HPDE6-E6E7 (cell line): Measurements from ENCODE around the gene SLC25A36.
"Not testable (repeated sequence)": the region's sequence is repeated elsewhere in the genome, so short reads cannot be mapped to it uniquely, and the experiment has no call there.

Experiments used
- DNase-seq: peaks from one replicate; pipeline ENCODE4 v3.0.0; 2011; ENCODE audit warnings: missing footprints; ENCODE audit errors: extremely low spot score

The SLC25A36 gene

DNA sequence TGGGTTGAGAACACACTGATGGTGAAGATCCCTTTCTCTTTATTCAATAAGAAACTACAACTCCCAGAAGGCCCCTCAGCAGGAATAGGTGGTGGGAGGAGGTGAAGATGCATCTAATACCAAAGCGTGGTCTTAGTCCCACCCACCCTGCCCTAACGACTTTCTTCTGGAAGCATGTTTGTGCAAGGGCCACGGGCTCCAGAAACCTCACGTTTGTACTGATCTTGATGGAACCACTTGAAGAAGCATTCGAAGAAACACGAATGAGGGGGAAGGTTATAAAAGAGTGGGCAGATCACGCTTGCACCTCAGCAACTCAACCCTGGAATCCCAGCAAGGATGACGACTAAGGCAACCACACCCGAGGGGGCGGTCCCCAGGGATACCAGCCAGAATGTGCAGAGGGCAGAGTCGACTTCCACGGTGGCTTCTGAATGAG lies 10.6 kb upstream of the SLC25A36 start:
- DNase-seq: no peak

DNA sequence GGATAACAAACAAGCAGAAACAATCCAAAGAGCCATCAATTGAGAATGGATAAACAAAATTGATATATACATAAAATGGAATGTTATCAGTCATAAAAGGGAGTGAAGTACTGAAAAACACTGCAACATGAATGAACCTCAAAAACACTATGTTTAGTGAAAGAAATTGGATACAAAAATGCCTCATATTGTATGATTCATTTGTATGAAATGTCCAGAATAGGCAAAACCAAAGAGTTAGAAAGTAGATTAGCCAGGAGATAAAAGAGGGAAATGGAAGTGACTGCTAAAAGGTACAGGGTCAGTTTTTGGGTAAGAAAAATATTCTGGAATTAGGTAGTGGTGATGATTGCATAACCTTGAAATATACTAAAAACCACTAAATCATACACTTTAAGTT lies 9.8 kb upstream of the SLC25A36 start:
- DNase-seq: no peak

DNA sequence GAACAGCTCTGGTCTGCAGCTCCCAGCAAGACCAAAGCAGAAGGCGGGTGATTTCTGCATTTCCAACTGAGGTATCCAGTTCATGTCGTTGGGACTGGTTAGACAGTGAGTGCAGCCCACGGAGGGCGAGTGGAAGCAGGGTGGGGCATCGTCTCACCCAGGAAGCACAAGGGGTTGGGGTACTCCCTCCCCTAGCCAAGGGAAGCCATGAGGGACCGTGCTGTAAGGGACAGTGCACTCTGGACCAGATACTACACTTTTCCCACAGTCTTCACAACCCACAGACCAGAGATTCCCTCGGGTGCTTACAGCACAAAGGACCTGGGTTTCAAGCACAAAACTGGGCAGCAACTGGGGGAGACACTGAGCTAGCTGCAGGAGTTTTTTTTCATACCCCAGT lies 8.5 kb upstream of the SLC25A36 start:
- no peak for DNase-seq

DNA sequence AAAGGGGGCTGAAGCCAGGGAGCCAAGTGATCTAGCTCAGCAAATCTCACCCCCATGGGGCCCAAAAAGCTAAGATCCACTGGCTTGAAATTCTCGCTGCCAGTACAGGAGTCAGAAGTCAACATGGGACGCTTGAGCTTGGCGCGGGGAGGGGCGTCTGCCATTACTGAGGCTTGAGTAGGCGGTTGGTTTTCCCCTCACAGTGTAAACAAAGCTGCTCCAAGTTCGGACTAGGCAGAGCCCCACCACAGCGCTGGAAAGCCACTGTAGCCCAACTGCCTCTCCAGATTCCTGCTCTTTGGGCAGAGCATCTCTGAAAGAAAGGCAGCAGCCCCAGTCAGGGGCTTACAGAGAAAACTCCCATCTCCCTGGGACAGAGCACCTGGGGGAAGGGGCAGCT lies 8.1 kb upstream of the SLC25A36 start:
- DNase-seq: no peak

DNA sequence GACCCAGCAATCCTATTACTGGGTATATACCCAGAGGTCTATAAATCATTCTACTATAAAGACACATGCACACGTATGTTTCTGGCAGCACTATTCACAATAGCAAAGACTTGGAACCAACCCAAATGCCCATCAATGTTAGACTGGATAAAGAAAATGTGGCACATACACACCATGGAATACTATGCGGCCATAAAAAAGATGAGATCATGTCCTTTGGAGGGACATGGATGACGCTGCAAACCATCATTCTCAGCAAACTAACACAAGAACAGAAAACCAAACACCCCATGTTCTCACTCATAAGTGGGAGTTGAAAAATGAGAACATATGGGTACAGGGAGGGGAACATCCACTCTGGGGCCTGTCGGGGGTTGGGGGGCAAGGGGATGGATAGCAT lies 2.3 kb upstream of the SLC25A36 start:
- not testable (repeated sequence) for DNase-seq

DNA sequence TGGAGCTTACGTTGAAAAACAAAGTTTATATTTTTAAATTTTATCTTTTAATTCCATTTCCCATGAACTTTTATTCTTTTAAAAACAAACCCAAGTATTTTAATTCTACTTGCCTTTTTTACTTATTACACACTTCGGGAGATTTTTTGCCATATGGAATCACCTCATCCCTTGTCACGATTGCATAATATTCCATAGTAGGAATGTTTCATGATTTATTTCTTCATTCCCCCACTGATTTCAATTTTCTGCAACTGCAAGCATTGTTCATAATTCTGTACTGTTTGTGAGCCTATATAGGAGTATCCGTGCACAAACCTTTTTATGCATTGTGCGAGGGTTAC lies 574 bp upstream of the SLC25A36 start:
- DNase-seq: no peak

DNA sequence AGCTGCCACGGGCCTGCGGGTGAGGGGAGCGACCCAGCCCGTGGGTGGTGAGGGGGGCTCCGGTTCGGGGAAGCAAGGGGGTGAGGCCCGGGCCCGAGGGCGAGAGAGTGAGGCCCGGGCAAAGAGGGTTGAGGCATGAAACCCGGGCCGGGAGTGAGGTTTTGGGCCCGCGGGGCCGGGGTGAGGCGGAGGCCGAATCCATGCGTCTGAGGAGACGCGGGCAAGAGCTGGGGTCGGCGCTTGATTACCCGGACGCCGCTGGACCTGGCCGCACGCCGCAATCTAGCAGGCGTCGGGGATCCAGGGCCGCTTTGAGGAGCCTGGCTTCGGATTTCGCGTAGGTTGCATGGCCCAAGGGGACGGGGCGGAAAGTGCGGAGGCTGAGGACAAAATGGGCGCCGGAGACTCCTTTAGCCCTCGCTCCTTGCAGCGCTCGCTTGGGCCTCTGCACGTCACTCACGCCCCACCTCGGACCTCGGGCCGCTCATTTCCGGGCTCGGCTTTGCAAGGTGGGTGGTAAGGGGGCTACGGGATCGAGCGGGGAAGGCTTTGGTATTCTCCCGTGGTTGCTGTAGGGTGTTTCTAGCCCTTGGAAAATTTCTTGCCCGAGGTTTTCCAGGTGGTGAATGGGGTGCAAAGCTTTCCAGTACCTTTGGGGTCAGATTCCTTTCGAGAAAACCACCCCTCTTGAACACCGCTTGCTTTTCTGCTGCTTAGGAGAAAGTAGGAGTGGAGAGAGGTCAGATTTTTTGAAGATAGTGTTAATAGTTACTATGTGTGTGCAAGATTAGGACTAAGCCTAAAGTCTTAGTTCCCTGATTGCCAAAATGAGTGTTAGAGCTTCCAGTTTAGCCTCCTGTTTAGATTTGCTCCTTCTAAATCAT lies 827 bp downstream of the SLC25A36 start:
- peak; percentile 16 for DNase-seq

DNA sequence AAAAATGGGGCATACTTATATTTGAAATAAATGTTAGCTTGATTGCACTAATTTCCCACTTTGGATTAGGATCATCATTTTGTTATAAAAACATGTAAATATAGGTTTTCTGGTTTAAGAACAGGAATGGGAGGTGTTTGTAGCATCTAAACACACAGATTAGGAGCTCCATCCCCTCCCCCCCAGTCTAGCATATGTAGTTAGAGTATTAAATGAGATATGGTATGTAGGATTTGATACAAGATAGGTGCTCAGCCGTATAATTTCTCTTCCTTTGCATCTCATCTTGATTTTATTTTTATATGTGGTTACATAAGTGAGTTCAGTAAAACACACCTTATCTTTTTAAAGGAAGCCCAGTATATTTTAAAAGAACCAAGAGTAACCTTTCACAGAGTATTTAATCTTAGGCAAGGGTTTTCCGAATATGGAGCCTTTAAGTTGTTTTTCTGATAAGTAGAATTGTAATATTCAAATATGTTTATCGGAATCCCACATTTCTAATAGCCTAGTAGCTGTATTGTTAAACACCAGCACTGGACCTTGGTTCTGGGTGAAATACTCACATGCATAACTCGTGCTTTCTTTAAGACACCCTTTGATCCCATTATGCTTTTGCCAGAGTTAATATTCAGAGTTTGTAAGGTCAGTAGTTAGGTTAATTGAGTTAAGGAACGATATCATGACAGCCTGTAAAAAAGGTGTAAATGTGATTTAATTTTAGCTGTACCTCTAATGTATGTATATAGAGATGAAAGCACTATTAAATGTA lies 2.3 kb downstream of the SLC25A36 start:
- no peak for DNase-seq

DNA sequence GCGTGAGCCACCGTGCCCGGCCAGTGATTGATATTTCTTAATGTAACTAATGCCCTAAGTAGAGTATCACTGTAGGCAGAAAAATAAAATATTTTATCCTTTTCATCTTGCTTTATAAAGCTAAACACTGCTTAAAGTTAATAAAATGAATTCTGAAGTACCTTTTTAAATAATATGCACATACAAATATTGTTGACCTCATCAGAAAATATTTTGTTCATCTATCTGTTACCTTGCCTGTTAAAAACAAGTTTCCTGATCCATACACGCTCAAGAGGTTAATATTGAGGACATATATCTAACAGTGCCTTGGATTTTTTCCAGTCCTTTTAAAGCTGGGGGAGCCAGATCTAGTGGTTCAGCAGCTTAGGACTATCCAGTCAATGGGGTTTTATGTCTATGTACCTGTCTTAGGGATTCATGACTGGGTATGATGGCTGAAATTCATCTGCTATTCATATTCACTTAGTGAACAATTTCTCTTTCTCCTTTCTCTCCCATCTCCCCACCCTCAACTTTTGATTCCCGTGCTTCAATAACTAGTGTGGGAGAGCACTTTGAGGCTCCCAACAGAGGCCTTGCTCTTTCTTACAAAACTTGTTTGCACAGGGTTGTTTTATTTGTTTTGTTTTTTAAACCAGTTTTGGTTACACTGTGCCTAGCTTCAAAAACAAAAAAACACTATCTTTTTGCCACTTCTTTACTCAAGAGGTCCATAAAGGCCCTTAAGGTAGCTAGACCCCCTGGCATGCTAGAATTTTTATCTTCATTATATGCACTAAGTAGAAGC lies 7.0 kb downstream of the SLC25A36 start:
- no peak for DNase-seq

DNA sequence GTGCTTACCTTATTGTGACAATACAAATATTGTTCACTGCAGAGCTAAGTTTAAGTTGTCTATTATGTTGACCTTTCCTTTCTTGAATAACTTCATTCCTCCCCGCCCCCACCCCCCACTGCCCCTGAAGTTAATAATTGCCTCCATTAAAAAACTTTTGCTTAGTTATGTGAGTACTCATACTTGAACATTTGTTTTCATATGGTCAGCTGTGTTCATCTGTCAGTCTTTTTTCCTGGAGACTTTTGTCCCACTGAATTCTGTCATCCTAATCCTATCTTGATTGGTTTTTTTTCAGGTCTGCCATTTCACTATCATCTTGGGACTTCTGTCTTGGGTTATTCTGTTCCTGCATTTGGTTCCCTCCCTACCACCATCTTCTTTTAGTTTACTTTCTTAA lies 8.5 kb downstream of the SLC25A36 start:
- DNase-seq: no peak

DNA sequence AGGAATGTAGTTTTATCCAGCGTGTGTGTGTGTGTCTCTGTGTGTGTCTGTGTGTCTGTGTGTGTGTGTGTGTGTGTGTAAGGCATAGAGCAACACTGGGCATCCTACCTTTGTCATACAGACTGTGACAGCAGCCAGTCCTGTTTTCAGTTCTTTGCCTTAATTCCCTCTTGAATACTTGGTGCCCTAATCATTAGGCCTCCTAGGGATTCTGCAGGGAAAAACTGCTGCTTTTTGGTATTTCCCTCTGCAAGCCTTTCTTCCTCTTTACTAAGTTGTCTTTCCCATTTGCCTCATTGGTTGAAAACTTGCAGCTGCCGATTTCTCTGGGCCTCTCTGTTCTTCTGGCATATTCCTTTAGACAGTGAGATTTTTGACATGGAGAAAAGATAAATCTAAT lies 9.2 kb downstream of the SLC25A36 start:
- DNase-seq: no peak

DNA sequence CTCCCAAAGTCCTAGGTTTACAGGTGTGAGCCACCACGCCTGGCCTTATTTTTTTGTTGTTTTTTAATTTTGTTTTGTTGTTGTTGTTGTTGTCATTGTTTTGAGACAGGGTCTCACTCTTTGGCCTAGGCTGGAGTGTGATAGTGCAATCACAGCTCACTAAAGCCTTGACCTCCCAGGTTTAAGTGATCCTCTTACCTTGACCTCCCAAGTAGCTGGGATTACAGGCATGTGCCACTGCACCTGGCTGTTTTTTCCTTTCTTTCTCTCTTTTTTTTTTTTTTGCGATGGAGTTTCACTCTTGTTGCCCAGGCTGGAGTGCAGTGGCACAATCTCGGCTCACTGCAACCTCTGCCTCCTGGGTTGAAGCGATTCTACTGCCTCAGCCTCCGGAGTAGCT lies 10.1 kb downstream of the SLC25A36 start:
- DNase-seq: not testable (repeated sequence)

DNA sequence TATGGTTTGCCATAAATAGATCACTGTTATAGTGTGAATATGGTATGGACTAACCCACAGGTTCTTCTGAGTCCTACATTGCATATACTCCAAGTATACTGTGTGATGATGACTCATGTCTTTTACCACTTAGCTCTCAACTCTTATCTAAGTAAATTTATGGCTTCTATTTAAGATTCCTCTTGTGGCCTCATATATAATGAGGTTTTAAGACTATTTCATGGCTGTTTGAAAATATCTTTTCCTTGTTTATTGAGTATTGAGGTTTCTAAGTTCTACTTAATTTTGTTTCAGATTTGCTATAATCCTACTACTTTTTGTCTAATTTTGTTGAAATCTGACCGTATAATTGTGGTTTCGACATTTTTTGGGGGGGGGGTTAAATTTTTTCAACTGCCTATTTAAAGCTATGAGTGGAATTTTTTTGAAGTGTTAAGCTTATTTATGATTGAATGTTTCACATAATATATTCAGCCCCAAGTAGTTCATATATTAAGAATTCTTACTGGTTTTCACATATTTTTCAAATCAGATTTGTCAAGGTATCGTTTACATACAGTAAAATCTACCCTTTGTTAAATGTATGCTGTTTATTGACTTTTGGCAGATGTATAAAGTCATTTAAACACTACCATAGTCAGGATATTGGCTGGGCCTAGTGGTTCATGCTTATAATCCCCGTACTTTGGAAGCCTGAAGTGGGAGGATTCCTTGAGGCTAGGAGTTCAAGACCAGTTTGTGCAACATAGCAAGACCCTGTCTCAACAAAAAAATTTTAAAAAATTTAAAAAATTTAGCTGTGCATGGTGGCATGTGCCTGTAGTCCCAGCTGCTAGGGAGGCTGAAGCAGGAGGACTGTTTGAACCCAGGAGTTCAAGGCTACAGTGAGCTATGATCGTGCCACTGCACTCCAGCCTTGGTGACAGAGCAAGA lies 11.7 kb downstream of the SLC25A36 start:
- no peak for DNase-seq

DNA sequence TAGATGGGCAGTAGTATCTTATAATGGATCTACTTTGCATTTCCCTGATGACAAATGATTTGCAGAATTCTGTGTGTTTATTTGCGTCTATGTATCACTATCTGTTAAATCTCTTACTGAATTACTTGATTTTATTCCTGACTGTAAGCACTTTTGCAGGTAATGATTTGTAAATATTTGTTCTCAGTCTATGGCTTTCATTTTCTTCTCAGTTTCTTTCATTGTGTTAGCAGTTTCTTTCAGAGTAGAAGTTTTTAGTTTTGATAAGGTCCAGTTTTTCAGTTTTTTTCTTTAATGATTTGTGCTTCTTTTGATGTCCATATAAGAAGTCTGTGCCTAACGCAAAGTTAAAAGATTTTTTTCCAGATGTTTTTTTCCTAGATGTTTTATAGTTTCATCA lies 12.9 kb downstream of the SLC25A36 start:
- DNase-seq: no peak

DNA sequence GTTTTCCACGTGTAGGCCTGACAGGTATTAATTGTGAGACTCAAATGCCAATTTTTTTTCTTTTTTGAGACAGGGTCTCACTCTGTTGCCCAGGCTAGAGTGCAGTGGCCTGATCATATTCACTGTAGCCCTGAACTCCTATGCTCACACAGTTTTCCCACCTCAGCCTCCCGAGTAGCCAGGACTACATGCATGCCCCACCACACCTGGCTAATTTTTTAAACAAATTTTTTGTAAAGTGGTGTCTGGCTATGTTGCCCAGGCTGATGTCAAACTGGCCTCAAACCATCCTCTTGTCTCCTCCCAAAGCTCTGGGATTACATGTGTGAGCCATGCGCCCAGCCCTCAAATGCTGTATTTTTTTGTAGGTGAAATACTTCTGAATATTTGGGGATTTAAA lies 14.0 kb downstream of the SLC25A36 start:
- DNase-seq: no peak

DNA sequence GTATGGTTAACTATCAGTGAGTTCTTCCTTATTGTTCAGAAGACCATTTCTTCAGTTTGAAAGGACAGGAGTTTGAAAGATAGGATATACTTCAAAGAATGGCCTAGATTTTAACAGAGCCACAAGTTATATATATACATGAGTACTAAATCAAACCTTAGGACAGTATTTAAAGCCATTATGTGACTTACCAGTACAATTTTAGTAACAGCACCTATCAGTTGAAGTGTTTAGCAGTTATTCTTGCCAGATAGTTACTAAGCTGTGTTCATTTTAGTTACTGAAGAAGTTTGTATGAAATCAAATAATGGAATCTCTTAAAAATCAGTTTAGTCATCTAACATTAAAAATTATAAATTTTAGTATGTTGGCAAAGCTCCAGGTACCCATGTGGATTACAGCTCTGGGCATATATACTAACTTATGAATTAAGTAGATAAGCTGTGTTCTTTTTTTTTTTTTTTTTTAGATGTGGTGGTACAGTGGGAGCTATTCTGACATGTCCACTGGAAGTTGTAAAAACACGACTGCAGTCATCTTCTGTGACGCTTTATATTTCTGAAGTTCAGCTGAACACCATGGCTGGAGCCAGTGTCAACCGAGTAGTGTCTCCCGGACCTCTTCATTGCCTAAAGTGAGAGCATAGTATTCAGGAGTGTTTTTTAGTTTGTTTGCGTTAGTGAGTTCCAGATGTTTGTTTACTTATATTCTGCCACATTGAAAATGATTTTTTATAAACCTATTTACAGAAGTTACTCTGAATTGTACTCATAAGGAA lies 14.6 kb downstream of the SLC25A36 start:
- DNase-seq: no peak

DNA sequence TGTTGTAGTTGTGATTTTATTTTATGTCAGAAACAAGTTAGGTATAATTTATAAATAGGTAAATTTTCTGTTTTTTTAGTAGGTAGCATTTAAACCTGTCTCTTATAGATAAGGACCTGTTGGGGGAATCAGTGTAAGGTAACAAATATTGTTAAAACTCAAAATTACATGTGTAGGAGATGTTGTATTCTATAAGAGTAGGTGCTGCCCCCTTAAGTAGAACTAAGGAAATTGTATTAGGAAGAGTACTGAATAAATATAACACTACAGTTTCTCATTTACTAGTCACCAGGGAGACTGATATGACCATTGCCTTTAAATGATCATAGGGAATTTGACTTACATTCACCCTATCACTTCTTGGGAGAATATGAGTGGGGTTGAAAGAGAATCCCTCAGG lies 31.2 kb downstream of the SLC25A36 start:
- DNase-seq: no peak

DNA sequence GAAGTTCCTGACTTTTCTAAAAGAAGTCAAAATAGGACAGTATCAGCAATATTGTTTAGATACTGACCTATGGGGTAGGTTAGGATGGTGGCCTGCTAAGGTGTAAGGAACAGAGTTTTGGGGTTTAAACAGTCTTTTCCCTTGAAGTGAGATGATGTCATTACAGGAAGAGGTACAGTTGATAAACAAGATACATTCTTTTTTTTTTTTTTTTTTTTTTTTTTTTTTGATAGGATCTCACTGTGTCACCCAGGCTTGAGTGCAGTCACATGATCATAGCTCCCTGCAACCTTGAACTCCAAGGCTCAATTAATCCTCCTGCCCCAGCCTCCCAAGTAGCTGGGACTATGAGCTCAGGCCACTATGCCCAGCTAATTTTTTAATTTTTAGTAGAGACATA lies 33.3 kb downstream of the SLC25A36 start:
- no peak for DNase-seq

DNA sequence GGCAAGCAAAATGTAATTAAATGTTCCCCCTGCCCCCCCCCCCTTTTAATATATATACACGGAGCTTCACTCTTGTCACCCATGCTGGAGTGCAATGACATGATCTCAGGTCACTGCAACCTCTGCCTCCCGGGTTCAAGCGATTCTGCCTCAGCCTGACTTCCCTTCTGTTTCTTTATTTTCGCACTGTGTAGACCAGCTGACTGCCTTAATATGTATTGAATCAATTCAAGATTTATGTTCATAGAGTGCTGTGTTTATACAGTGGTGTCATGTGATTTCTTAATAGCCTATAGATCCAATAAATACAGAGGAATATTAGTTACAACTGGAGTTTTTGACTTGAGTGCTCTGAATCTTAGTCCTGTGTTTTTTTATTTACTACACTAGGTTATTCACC lies 39.0 kb downstream of the SLC25A36 start:
- no peak for DNase-seq

DNA sequence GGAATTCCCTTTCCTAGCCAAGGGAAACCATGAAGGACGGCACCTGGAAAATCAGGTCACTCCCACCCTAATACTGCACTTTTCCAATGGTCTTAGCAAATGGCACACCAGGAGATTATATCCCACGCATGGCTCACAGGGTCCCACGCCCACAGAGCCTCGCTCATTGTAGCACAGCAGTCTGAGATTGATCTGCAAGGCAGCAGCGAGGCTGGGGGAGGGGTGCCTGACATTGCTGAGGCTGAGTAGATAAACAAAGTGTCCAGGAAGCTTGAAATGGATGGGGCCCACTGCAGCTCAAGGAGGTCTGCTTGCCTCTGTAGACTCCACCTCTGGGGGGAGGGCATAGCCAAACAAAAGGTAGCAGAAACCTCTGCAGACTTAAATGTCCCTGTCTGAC lies 46.2 kb downstream of the SLC25A36 start:
- DNase-seq: not testable (repeated sequence)
